ENCODE measurements around the gene KMT2B.
A peak's percentile ranks its signal among the peaks of the same experiment; 100 is the strongest.

Gene KMT2B

DNA sequence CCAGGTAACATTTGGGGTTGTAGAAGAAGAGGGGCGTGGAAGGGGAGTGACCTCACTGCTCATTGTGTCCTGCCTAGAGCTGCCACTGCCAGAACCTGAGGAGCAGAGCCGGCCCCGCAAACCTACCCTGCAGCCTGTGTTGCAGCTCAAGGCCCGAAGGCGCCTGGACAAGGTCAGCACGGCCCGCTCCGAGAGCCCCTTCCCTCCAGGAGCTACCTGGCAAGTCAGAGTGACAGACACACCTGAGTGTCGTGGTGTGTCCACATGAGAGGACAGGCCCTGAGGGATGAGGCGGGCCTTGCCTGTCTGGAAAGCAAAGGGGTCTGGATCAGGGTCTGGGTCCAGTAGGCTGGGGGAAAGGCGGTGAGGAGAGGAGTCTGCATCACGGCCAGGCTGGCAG, 6.8 kb downstream of the KMT2B start (continued):
- TF ChIP-seq, protein P1, sequence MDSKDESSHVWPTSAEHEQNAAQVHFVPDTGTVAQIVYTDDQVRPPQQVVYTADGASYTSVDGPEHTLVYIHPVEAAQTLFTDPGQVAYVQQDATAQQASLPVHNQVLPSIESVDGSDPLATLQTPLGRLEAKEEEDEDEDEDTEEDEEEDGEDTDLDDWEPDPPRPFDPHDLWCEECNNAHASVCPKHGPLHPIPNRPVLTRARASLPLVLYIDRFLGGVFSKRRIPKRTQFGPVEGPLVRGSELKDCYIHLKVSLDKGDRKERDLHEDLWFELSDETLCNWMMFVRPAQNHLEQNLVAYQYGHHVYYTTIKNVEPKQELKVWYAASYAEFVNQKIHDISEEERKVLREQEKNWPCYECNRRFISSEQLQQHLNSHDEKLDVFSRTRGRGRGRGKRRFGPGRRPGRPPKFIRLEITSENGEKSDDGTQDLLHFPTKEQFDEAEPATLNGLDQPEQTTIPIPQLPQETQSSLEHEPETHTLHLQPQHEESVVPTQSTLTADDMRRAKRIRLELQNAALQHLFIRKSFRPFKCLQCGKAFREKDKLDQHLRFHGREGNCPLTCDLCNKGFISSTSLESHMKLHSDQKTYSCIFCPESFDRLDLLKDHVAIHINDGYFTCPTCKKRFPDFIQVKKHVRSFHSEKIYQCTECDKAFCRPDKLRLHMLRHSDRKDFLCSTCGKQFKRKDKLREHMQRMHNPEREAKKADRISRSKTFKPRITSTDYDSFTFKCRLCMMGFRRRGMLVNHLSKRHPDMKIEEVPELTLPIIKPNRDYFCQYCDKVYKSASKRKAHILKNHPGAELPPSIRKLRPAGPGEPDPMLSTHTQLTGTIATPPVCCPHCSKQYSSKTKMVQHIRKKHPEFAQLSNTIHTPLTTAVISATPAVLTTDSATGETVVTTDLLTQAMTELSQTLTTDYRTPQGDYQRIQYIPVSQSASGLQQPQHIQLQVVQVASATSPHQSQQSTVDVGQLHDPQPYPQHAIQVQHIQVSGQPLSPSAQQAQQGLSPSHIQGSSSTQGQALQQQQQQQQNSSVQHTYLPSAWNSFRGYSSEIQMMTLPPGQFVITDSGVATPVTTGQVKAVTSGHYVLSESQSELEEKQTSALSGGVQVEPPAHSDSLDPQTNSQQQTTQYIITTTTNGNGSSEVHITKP (tag by site-specific recombination; IDR thresholded peaks at IDR 0.05): no peak

DNA sequence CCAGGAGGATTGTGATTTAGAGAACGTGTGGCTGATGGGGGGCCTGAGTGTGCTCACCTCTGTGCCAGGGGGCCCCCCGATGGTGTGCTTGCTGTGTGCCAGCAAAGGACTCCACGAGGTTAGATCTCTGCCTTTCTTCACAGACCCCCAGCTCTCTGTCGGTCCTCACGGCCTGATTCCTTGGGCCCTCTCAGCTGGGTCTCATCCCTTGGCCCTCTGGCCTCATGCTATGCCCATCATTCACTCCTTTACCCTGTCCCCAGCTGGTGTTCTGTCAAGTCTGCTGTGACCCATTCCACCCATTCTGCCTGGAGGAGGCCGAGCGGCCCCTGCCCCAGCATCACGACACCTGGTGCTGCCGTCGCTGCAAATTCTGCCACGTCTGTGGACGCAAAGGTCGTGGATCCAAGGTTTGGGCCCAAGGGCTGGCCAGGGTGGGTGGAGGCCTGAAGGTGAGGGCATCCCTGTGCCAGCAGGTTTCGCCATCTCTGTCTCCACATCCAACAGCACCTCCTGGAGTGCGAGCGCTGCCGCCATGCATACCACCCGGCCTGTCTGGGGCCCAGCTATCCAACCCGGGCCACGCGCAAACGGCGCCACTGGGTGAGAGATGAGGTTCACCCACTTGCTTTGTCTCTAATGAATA, 7.5 kb downstream of the KMT2B start:
- H3K9me3 ChIP-seq (ENCODE audit: control insufficient read depth, insufficient read depth, low read depth, low read length): no peaks in the 10 kb centered on the region
- H3K4me3 ChIP-seq (ENCODE audit: low read depth, low read length): no peak overlapping the region
- ChIA-PET POLR2A (interaction anchor here (1.7 to 13.6 kb wide), 2 partner anchors 12 to 23 kb away, joined by 6 to 204 read pairs; partner anchors contain the start of gene LIN37), CTCF (interaction anchor here (0.6 to 0.9 kb wide), 2 partner anchors 19 to 33 kb away, joined by 3 to 6 read pairs; no protein-coding TSS in a partner anchor)
- TF ChIP-seq GLI2 (tag by site-specific recombination; IDR thresholded peaks at IDR 0.05; ENCODE audit: borderline replicate concordance, low read depth) (no peak), ZBTB8A (tag by site-specific recombination; IDR thresholded peaks at IDR 0.05) (no peak), GLIS1 (tag by site-specific recombination; IDR thresholded peaks at IDR 0.05) (no peak), GLIS2 (tag by site-specific recombination; IDR thresholded peaks at IDR 0.05) (peak; percentile 44; the same call in 1 of the 2 replicates), ZNF600 (tag by site-specific recombination; IDR thresholded peaks at IDR 0.05) (0 out of 2 replicates have a peak, but pooled peaks have one; percentile 13), ZNF202 (tag by site-specific recombination; IDR thresholded peaks at IDR 0.05; ENCODE audit: borderline replicate concordance) (no peak), SP2 (tag by site-specific recombination; IDR thresholded peaks at IDR 0.05) (no peak), ZSCAN18 (tag by site-specific recombination; IDR thresholded peaks at IDR 0.05) (no peak), ZNF350 (tag by site-specific recombination; IDR thresholded peaks at IDR 0.05) (no peak), ATF2 (tag by site-specific recombination; IDR thresholded peaks at IDR 0.05; ENCODE audit: low read depth) (no peak)
- TF ChIP-seq, protein P2, sequence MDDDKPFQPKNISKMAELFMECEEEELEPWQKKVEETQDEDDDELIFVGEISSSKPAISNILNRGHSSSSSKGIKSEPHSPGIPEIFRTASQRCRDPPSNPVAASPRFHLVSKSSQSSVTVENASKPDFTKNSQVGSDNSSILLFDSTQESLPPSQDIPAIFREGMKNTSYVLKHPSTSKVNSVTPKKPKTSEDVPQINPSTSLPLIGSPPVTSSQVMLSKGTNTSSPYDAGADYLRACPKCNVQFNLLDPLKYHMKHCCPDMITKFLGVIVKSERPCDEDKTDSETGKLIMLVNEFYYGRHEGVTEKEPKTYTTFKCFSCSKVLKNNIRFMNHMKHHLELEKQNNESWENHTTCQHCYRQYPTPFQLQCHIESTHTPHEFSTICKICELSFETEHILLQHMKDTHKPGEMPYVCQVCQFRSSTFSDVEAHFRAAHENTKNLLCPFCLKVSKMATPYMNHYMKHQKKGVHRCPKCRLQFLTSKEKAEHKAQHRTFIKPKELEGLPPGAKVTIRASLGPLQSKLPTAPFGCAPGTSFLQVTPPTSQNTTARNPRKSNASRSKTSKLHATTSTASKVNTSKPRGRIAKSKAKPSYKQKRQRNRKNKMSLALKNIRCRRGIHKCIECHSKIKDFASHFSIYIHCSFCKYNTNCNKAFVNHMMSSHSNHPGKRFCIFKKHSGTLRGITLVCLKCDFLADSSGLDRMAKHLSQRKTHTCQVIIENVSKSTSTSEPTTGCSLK (tag by site-specific recombination; IDR thresholded peaks at IDR 0.05): no peak
- H3K36me3 ChIP-seq (ENCODE audit: control insufficient read depth in 2 of 2, insufficient read depth in 1 of 2, low read length in 2 of 2): peaks cover 98 to 100% of the 10 kb centered on the region in 2 experiments
- 0 out of 2 replicates have a peak overlapping the region, but pooled peaks have one; percentile 9 for H3K27ac ChIP-seq (ENCODE audit: extremely low read depth, low read depth, low read length)
- no peaks in the 10 kb centered on the region for H3K4me1 ChIP-seq (ENCODE audit: control insufficient read depth, insufficient read depth, low read length)
